ENCODE results near the gene TMEM125. TPM values are rescaled to one million over a fixed set of nuclear protein-coding genes. Genes with fewer than 3 reads are reported as not detected.

Gene TMEM125
- total RNA-seq, result 10 to 100 TPM; 59.8 to 80.0 TPM

DNA sequence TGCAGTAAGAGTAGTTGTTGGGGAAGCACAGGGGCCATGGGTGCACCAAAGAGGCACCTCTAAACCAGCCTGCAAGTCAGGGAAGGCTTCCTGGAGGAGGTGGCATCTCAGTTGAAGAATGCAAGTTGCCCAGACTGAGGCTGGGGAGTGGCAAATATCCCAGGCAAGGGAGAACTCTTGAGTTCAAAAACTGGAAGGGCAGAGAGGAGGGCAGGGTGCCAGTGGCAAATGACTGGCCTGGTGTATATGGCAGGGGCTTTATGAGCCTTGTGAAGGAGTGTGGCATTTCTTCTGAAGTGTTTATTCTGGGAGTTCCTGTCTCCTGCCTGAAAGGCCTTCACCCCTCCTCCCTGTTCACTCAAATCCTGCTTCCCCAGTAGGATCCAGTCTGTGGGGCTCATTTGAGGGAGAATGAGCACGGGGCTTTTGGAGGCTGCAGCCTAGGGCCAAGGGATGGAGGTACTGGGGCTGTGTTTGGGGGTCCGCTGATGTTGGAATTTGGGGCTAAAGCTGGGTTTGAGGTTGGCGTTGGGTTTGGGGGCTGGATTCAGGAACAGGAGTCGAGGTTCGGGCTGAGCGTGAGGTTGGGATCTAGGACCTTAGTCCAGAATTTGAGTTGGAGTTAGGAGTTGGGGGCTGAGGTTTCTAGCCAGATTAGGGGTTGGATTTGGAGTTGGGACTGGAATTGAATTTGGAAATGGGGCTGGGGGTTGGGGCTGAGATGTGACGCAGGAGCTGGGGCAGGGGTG lies at the start of gene TMEM125:
Gene TMEM125 (plus strand): TSS at position 357 of the 749 bp plus-strand sequence. CDS start 2,740 bp downstream, outside the sequence.
- no peaks in the 10 kb centered on the region for H3K27me3 ChIP-seq
- H3K27ac ChIP-seq, result peak within 1 kb of the TSS; percentile 80
- TF ChIP-seq CTCF (IDR thresholded peaks at IDR 0.05), result no peak
- H3K4me1 ChIP-seq, result no peaks in the 10 kb centered on the region
- H3K9me3 ChIP-seq, result no peaks in the 10 kb centered on the region
- peak; percentile 86 for DNase-seq
- H3K36me3 ChIP-seq, result no peaks in the 10 kb centered on the region
- peak within 1 kb of the TSS; percentile 36 for H3K4me3 ChIP-seq
- intact Hi-C loops (cut with DNase I), result no loop called here
- peak within 1 kb of the TSS; percentile 72 to 89 for H3K9ac ChIP-seq (ENCODE audit: low read depth in 2 of 2, low read length in 2 of 2)

DNA sequence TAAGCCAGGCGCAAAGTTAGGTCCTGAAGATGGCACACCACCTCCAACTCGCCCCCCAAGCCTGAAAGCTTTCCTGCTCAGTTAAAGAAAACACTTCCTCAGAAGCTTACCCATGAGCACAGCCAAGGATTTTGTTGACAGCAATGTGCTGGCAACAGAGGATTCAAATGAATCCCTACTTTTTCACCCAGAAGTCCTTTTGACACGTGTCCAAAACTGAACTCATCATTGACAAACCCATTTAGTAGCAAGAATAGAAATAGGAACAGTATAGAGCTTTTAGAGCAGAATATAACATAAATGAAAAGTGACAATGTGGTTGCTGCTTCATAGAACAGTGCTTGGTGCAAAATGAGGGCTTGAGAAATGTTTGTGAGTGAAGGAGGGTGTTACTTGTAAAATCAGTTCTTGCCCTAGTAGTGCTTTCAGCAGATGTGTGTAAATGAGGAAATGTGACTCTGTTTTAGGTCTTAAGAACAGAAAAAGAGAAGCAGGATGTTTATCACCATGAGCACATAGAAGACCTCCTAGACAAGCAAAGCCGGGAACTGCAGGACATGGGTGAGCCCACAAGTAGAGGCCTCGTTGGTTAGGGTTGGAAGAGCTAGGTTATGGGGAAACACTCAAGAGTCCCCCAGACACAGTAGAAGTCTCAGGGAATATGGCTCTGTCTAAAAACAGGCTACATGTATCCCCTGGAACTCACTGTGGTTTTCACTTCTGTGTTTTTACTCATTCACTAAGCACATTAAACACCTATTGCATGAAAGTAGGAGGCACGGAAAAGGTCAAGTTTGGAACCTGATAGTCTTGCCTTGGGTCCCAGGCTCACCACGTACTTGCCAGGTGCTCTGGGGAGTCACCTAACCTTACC lies 48.6 kb upstream of the TMEM125 start:
- Histone ChIP-seq H3K9ac (ENCODE audit: low read depth in 2 of 2, low read length in 2 of 2) (no peak overlapping the region), H3K27me3 (no peaks in the 10 kb centered on the region), H3K4me1 (no peaks in the 10 kb centered on the region), H3K36me3 (no peaks in the 10 kb centered on the region), H3K4me3 (no peak overlapping the region), H3K27ac (no peak overlapping the region), H3K9me3 (no peaks in the 10 kb centered on the region)
- intact Hi-C loops (cut with DNase I), result no loop called here
- DNase-seq, result no peak
- no peak for TF ChIP-seq CTCF (IDR thresholded peaks at IDR 0.05)

- no peaks in the 10 kb centered on the region for H3K9me3 ChIP-seq
- DNase-seq, result no peak
- H3K27me3 ChIP-seq, result no peaks in the 10 kb centered on the region
- no peaks in the 10 kb centered on the region for H3K36me3 ChIP-seq
- H3K4me1 ChIP-seq, result no peaks in the 10 kb centered on the region
- H3K9ac ChIP-seq (ENCODE audit: low read depth in 2 of 2, low read length in 2 of 2), result no peak overlapping the region
- H3K27ac ChIP-seq, result no peak overlapping the region
- intact Hi-C loops (cut with DNase I), result no loop called here
- TF ChIP-seq CTCF (IDR thresholded peaks at IDR 0.05), result no peak
- H3K4me3 ChIP-seq, result no peak overlapping the region
These were observed 48.0 kb upstream of the TMEM125 start for GRCh38 chr1:43221797-43222196.

DNA sequence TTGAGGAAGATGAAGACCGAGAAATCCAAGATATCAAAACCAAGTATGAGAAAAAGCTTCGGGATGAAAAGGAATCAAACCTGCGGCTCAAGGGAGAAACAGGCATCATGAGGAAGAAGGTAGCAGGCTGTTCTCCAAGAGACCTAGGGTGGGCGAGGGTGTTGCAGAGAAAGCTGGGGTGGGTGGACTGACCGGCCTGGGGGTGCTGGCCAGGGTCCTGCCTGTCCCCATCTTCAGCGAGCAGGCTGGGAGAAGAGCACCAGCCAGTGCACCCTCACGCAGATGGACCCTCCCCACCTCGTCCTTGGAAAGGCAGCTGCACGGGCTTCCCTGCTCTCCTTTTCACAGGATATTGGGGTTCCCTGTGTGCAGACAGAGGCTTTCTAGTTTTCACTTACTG lies 46.9 kb upstream of the TMEM125 start:
- intact Hi-C loops (cut with DNase I), result no loop called here

More for the DNA sequence above, 46.9 kb upstream of the TMEM125 start:
- DNase-seq, result no peak
- no peak overlapping the region for H3K9ac ChIP-seq (ENCODE audit: low read depth in 2 of 2, low read length in 2 of 2)
- no peak overlapping the region for H3K27ac ChIP-seq
- H3K9me3 ChIP-seq, result no peaks in the 10 kb centered on the region
- H3K4me1 ChIP-seq, result no peaks in the 10 kb centered on the region
- H3K36me3 ChIP-seq, result no peaks in the 10 kb centered on the region
- no peaks in the 10 kb centered on the region for H3K27me3 ChIP-seq
- TF ChIP-seq CTCF (IDR thresholded peaks at IDR 0.05), result no peak
- no peak overlapping the region for H3K4me3 ChIP-seq
